Heart left ventricle (tissue), 16 donors: ENCODE data around the gene GSK3B. TPM values are rescaled to one million over a fixed set of nuclear protein-coding genes. Genes with fewer than 3 reads are reported as not detected.

Source experiments
- ATAC-seq, 4 donors: fragments of 200-7000 bp; cut with Tn5 transposase; one replicate each; pipeline ENCODE4 v1.9.1; 2020 to 2022; ENCODE audit warnings: moderate library complexity in 4 of 4, mild to moderate bottlenecking in 3 of 4, moderate number of reproducible peaks in 1 of 4
- DNase-seq, 5 donors: peaks; one replicate each; pipeline ENCODE4 v3.0.0-alpha.2; 2020
- H3K27ac ChIP-seq, 12 donors: fragments of 200-600 bp; sonication (generic) in 4 of 12; one replicate each; pipeline versions ENCODE4 v1.5.0 to v1.8.0; 2016 to 2022; ENCODE audit warnings: mild to moderate bottlenecking in 2 of 12
- H3K27me3 ChIP-seq, 9 donors: fragments of 200-600 bp; sonication (generic) in 2 of 9; one replicate each; pipeline versions ENCODE4 v1.5.1 to v1.8.0; 2016 to 2022; ENCODE audit warnings: mild to moderate bottlenecking in 3 of 9
- H3K36me3 ChIP-seq, 9 donors: fragments of 200-600 bp; sonication (generic) in 2 of 9; one replicate each; pipeline versions ENCODE4 v1.5.0 to v1.8.0; 2018 to 2022; ENCODE audit warnings: mild to moderate bottlenecking in 2 of 9
- H3K4me1 ChIP-seq, 12 donors: fragments of 200-600 bp; sonication (generic) in 4 of 12; one replicate each; pipeline versions ENCODE4 v1.5.0 to v1.8.0; 2016 to 2022; ENCODE audit warnings: mild to moderate bottlenecking in 3 of 12
- H3K4me3 ChIP-seq, 12 donors: fragments of 200-600 bp; sonication (generic) in 4 of 12; one replicate each; pipeline versions ENCODE4 v1.5.0 to v1.8.0; 2017 to 2022; ENCODE audit warnings: mild to moderate bottlenecking in 9 of 12, moderate library complexity in 4 of 12
- H3K9me3 ChIP-seq, 12 donors: fragments of 200-600 bp; sonication (generic) in 4 of 12; one replicate each; pipeline versions ENCODE4 v1.5.0 to v1.8.0; 2016 to 2022; ENCODE audit warnings: mild to moderate bottlenecking in 1 of 12
- CTCF ChIP-seq, 12 donors: fragments of 200-600 bp; sonication (generic) in 4 of 12; IDR thresholded peaks; one replicate each; pipeline versions ENCODE4 v1.5.0 to v1.8.0; 2018 to 2022; ENCODE audit warnings: antibody characterized with exemption in 12 of 12, mild to moderate bottlenecking in 5 of 12
- POLR2A ChIP-seq, 2 donors: fragments of 450-650 bp; IDR thresholded peaks; one replicate each; pipeline ENCODE4 v1.6.1; 2017; ENCODE audit warnings: antibody characterized with exemption in 2 of 2, mild to moderate bottlenecking in 2 of 2, moderate library complexity in 2 of 2
- WGBS, 4 donors: extraction: QIAGEN DNeasy Blood & Tissue Kit in 2 of 4; methylation state at CpG; one replicate each; pipeline versions ENCODE4 v1.1.5 to v1.1.7; 2013 to 2018; 5-methylcytosine and 5-hydroxymethylcytosine counted together
- intact Hi-C, 10 donors: fragments of 100-400 bp; cut with DNase I; formaldehyde crosslinking; loops; one replicate each; pipeline versions ENCODE4 v1.11.1 to v1.14.2; 2022
- polyA plus RNA-seq, 2 donors: library from polyadenylated mRNA; stranded (reverse); fragments of 200-250 nt; gene quantifications; one replicate each; pipeline ENCODE4 v1.2.3, GENCODE V29; 2013
- total RNA-seq, 9 donors: library from RNA; depleted of rRNA in 2 of 9; stranded (reverse); fragments of >200 nt in 2 of 9; fragmentation: NEBNext Ultra II Directional in 3 of 9; extraction: Animal tissue kit (Norgen Biotek cat#: 25700) in 3 of 9; gene quantifications; one replicate each; pipeline versions ENCODE4 v1.1.0 to v1.2.4, GENCODE V29; 2016 to 2023
- donor health status: ischemic (EF 13 %, LVEDD 7.1; RV severe dilation, severe dysfunction).
- donor health status: healthy with polysubstance abuse.
- donor health status: DM: no; HTN: yes; CAD: no.
- donor health status: DM: no; HTN: no; CAD: no.
- donor health status: ischemic (EF 25% LVEDD 6.9; RV normal size, moderate dysfunction).
- donor health status: ischemic (EF 25% LVEDD 5.7; RV mildly dilated, moderate dysfunction).
- donor health status: healthy.
- donor health status: DM: yes; HTN: yes; CAD: no.
- donor health status: ischemic (EF 35%, LVEDD 5.7; RV mildly dilated, moderate dysfunction).
- donor health status: nonischemic (EF 11% LVEDD 7.7; RV severe dilation, severe dysfunction).
- donor health status: DM: yes; HTN: yes; CAD: no.
- donor health status: PGD.
- donor health status: ischemic (EF 29% LVEDD 5.4; RV normal size, mild dysfunction).
- donor health status: nonischemic (EF 23%, LVEDD 6.1; RV moderate dilation, normal function).

GSK3B gene
- total and polyA plus RNA-seq, 11 donors: 8.8 to 58.9 (median 41.2) TPM

GRCh38 chr3:119973018-119973646 is 121.1 kb downstream of the GSK3B start:
- H3K36me3 ChIP-seq: no peaks in the 10 kb centered on the region
- no peak for TF ChIP-seq CTCF (IDR thresholded peaks at IDR 0.05)
- TF ChIP-seq POLR2A (IDR thresholded peaks at IDR 0.05): no peak
- no peak overlapping the region for H3K27ac ChIP-seq
- peaks cover 0 to 34% (median 5%) of the 10 kb centered on the region in 12 donors for H3K4me1 ChIP-seq
- DNase-seq: no peak
- H3K27me3 ChIP-seq: no peaks in the 10 kb centered on the region
- intact Hi-C loops: no loop called here
- no peak overlapping the region for H3K4me3 ChIP-seq
- no peaks in the 10 kb centered on the region for H3K9me3 ChIP-seq
- 93 to 96% (median 94%) methylated on average over 7 of the region's 7 CpGs for WGBS, 4 donors
- no peak for ATAC-seq

DNA sequence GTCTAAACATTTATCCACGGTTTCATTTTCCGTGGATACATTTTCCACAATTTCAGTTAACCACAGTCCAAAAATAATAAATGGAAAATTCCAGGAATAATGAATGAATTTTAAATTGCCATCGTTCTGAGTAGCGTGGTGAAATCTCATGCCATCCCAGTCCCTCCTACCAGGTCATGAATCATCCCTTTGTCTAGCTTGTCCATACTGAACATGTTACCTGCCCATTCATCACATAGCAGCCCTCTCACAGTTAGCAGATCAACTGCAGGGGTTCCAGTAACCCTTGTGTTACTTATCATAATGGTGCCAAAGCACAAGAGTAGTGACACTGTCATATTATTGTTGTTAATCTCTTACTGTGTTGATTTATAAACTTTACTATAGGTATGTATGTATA is 124.5 kb downstream of the GSK3B start:
- no peak for ATAC-seq
- no peak for TF ChIP-seq POLR2A (IDR thresholded peaks at IDR 0.05)
- TF ChIP-seq CTCF (IDR thresholded peaks at IDR 0.05): no peak
- H3K4me1 ChIP-seq: peaks cover 0 to 23% (median 0%) of the 10 kb centered on the region in 12 donors
- WGBS, 4 donors: 85 to 93% (median 92%) methylated on average over 4 of the region's 4 CpGs
- DNase-seq: no peak
- no peaks in the 10 kb centered on the region for H3K27me3 ChIP-seq
- H3K9me3 ChIP-seq: no peaks in the 10 kb centered on the region
- no peaks in the 10 kb centered on the region for H3K36me3 ChIP-seq
- intact Hi-C loops: no loop called here
- no peak overlapping the region for H3K4me3 ChIP-seq
- H3K27ac ChIP-seq: no peak overlapping the region

DNA sequence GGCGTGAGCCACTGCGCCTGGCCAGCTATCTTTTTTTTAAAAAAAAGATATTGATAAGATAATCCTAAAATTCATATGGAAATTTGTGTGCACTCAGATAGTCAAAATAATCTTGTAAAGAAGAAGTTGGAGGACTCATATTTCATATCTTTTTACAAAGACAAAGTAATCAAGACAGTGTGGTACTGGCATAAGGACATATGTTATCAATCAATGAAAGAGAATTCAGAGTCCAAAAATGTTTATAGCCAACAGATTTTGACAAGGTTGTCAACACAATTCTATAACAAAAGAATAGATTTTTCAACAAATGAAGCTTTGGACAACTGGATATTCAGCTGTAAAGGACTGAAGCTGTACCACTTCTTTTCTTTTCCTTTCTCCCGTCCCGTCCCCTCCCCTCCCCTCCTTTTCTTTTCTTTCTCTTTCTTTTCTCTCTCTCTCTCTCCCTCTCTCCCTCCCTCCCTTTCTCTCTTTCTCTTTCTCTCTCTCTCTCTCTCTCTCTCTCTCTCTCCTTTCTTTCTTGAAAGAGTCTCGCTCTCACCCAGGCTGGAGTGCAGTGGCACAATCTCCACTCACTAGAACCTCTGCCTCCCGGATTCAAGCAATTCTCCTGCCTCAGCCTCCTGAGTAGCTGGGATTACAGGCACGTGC is 126.8 kb downstream of the GSK3B start:
- no peak overlapping the region for H3K27ac ChIP-seq
- H3K36me3 ChIP-seq: no peaks in the 10 kb centered on the region
- WGBS, 4 donors: 89 to 96% (median 94%) methylated on average over 7 of the region's 7 CpGs
- no peak overlapping the region for H3K4me3 ChIP-seq
- peaks cover 0 to 22% (median 3%) of the 10 kb centered on the region in 12 donors for H3K4me1 ChIP-seq
- TF ChIP-seq POLR2A (IDR thresholded peaks at IDR 0.05) (no peak), CTCF (IDR thresholded peaks at IDR 0.05) (no peak)
- intact Hi-C loops: no loop called here
- ATAC-seq (no peak), DNase-seq (no peak)
- H3K9me3 ChIP-seq: peaks cover 0 to 11% (median 0%) of the 10 kb centered on the region in 12 donors
- no peaks in the 10 kb centered on the region for H3K27me3 ChIP-seq

DNA sequence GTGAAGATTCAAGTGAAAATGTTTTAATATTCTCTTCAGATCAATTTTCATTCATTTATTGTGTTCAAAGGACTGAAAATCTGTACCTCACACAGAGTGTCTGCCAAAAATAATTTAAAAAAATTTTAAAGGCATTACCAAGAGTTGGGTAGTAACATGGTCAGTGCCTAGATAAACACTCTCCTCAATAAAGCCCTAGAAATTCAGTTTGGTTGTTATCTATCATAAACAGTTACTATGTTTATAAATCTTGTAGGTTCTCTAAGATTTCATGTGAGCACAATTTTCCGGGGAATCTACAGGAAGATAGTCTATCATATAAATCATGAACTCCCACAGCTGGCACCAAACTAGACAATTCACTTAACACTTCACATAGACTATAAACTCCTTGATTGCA is 128.6 kb downstream of the GSK3B start:
- DNase-seq: no peak
- Histone ChIP-seq H3K4me3 (no peak overlapping the region), H3K36me3 (no peaks in the 10 kb centered on the region), H3K9me3 (peaks cover 0 to 15% (median 0%) of the 10 kb centered on the region in 12 donors), H3K4me1 (peaks cover 0 to 26% (median 3%) of the 10 kb centered on the region in 12 donors), H3K27me3 (no peaks in the 10 kb centered on the region), H3K27ac (no peak overlapping the region)
- TF ChIP-seq POLR2A (IDR thresholded peaks at IDR 0.05) (no peak), CTCF (IDR thresholded peaks at IDR 0.05) (no peak)
- ATAC-seq: no peak
- intact Hi-C loops: no loop called here
- 47 to 81% (median 66%) methylated on average over 1 of the region's 1 CpG for WGBS, 4 donors
